AG10803 (cell line): ENCODE measurements around the gene SLC39A1.

Experiments
- DNase-seq: peaks from one replicate; pipeline ENCODE4 v3.0.0; 2010; ENCODE audit warnings: low read depth
- H3K4me3 ChIP-seq: 2 replicates; pipeline ENCODE4 v1.5.1; 2011; ENCODE audit warnings: mild to moderate bottlenecking, low read length, control low read depth
- CTCF ChIP-seq: conservative IDR thresholded peaks from 2 replicates; pipeline ENCODE4 v1.5.1; 2011; ENCODE audit warnings: mild to moderate bottlenecking, low read length, control low read depth, inconsistent platforms

SLC39A1 gene

DNA sequence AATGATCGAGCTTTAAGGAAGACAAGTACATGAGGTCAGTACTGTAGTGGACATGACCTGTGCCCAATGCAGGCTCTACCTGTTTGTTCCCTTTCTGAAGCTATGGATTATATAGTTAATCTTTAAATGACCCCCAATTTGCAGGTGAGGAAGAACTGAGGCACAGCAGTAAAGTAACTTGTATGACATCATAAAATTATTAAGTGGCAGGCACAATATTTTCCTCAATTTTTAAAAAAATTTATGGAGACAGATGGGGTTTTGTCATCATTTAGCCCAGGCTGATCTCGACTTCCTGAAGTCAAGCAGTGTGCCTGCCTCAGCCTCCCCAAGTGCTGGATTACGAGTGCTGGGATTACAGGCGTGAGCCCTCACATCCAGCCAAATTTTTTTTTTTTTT lies 36.9 kb downstream of the SLC39A1 start:
- no peak for TF ChIP-seq CTCF
- no peak for DNase-seq
- H3K4me3 ChIP-seq = no peak overlapping the region

GRCh38 chr1:153922972-153923925 lies 40.1 kb downstream of the SLC39A1 start, which contains the start of gene GATAD2B:
GATAD2B (minus strand) TSS chr1:153922972; CDS start chr1:153828347, 94,625 bp downstream.
- no peak for TF ChIP-seq CTCF
- peak; percentile 100 for DNase-seq
- H3K4me3 ChIP-seq = peak within 1 kb of the TSS; percentile 89

DNA sequence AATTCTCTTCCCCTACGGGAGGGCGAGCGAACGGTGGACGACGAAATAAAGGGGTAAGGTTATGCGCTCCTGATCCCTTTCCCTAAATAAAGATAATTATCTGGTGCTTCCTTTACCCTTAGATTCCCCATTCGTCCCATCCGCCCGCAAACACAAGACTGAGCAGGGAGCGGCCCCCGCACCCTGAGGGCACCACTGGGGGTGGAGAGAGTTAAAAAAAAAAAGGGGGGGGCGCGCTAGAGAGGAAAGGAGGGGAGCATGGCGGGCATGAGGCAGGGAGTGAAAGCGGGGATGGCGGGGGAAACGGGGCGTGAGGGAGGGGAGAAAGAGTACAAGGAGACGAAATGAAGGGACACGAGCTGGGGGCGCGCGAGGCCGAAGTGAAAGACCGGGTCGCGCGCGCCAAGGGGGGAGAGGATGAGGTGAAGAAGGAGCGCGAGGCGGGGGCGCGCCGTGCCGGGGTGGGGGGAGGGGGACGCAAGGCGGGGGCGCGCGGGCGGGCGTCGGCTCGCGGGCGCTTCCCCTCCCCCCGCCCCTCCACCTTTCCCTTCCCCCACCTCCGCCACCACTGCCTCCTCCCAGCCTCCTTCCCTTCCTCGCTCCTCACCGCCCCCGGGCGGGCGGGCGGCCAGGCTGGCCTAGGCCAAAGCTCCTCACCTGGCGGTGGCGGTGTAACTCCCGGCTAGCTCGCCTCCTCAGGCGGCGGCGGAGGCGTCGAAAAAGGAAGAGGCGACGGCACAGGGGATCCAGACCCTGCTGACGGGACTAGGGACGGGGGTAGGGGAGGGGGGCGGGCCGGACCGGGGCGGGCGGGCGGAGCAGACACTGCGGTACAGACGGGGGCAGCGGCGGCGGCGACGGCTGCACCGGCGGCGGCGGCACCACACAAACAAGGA lies 41.0 kb downstream of the SLC39A1 start:
- TF ChIP-seq CTCF = no peak
- no peak for DNase-seq
- peak overlapping the region; percentile 89 for H3K4me3 ChIP-seq

- DNase-seq = no peak
- TF ChIP-seq CTCF = no peak
- H3K4me3 ChIP-seq = peak overlapping the region; percentile 89
These were observed 41.6 kb downstream of the SLC39A1 start for GRCh38 chr1:153921803-153922075.

GRCh38 chr1:153921080-153921802 lies 42.1 kb downstream of the SLC39A1 start:
- H3K4me3 ChIP-seq = peak overlapping the region; percentile 89
- no peak for TF ChIP-seq CTCF
- no peak for DNase-seq

DNA sequence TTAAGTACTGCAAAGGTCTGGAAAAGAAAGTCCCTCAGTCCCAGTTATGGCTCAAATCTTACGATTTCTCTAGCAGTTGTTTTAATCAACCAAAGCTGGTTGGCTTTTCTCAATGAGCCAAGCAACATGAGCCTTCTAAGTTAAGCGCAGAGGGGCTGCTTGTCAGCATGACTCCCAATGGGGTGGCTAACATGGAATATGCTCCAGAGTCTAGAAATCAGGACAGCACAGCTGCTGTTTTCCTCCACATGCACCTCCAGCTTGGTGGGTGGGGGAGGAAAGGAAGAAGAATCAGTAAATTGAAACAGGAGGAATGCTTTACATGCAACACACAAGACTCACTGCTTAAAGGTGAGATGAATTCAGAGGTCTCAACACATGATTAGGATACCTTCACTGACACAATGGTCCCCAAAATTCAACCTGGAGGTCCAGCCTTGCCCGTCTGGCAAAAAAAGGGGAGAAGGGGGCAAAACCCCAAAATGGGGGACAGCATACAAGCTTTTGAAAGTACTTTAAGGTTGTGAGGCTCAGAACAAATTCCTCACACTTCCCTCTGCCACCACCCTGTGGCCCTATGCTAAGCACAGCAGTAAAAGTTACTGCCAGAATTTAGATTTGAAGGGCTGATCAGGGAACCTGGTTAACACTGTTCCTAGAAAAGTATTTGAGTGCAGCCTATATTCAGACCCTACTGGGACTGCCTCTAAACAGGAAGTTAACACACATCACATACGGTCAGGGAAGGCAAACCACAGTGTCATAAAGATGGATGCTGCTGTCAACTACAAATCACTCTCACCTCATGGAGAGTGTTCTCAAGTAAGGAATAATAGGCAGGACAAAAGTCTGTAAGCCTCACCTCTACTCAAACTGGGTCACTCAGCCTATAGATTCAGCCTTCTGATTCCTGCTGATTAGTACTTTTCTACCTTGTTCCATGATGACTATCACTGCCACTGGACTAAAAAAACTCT lies 43.2 kb downstream of the SLC39A1 start:
- peak; percentile 28 for DNase-seq
- peak; percentile 46 for TF ChIP-seq CTCF
- peak overlapping the region; percentile 89 for H3K4me3 ChIP-seq
